HEK293 (cell line): Measurements from ENCODE around the gene TRA2A.

ENCODE experiments used
- GLI4 ChIP-seq: fragments of 450-650 bp; formaldehyde crosslinking; IDR thresholded peaks from 2 replicates; pipeline ENCODE4 v1.5.1; 2016; ENCODE audit warnings: missing biosample characterization, missing genetic modification characterization
- KLF17 ChIP-seq: fragments of 450-650 bp; formaldehyde crosslinking; IDR thresholded peaks from 2 replicates; pipeline ENCODE4 v1.5.1; 2016; ENCODE audit warnings: missing biosample characterization, missing genetic modification characterization
- OVOL3 ChIP-seq: fragments of 450-650 bp; formaldehyde crosslinking; IDR thresholded peaks from 2 replicates; pipeline ENCODE4 v1.5.1; 2016; ENCODE audit warnings: missing biosample characterization, missing genetic modification characterization
- PRDM10 ChIP-seq: fragments of 450-650 bp; formaldehyde crosslinking; IDR thresholded peaks from 2 replicates; pipeline ENCODE4 v1.5.1; 2016; ENCODE audit warnings: missing biosample characterization, missing genetic modification characterization
- SP3 ChIP-seq: fragments of 450-650 bp; formaldehyde crosslinking; IDR thresholded peaks from 2 replicates; pipeline ENCODE4 v1.5.1; 2016; ENCODE audit warnings: missing biosample characterization, missing genetic modification characterization
- TCF7L2 ChIP-seq: IDR thresholded peaks from 2 replicates; pipeline ENCODE4 v1.6.1; 2011; ENCODE audit warnings: low read depth, mild to moderate bottlenecking, inconsistent platforms, low read length, moderate library complexity, borderline replicate concordance
- ZBTB44 ChIP-seq: fragments of 450-650 bp; IDR thresholded peaks from 2 replicates; pipeline ENCODE4 v1.5.1; 2018; ENCODE audit warnings: missing biosample characterization, mild to moderate bottlenecking, missing genetic modification characterization
- ZNF174 ChIP-seq: fragments of 450-650 bp; formaldehyde crosslinking; IDR thresholded peaks from 2 replicates; pipeline ENCODE4 v1.5.0; 2017; ENCODE audit warnings: missing biosample characterization, mild to moderate bottlenecking, missing genetic modification characterization
- ZNF184 ChIP-seq: fragments of 450-650 bp; IDR thresholded peaks from 2 replicates; pipeline ENCODE4 v1.5.1; 2018; ENCODE audit warnings: missing biosample characterization, mild to moderate bottlenecking, missing genetic modification characterization
- ZNF221 ChIP-seq: fragments of 450-650 bp; formaldehyde crosslinking; IDR thresholded peaks from 2 replicates; pipeline ENCODE4 v1.5.1; 2017; ENCODE audit warnings: missing biosample characterization, missing genetic modification characterization, borderline replicate concordance
- ZNF266 ChIP-seq: fragments of 450-650 bp; formaldehyde crosslinking; IDR thresholded peaks from 2 replicates; pipeline ENCODE4 v1.5.1; 2016; ENCODE audit warnings: missing biosample characterization, missing genetic modification characterization, low read depth
- ZNF280D ChIP-seq: fragments of 450-650 bp; formaldehyde crosslinking; IDR thresholded peaks from 2 replicates; pipeline ENCODE4 v1.5.1; 2016; ENCODE audit warnings: missing biosample characterization, missing genetic modification characterization
- ZNF335 ChIP-seq: fragments of 450-650 bp; formaldehyde crosslinking; conservative IDR thresholded peaks from 2 replicates; pipeline ENCODE4 v1.5.1; 2016; ENCODE audit warnings: missing biosample characterization, missing genetic modification characterization
- ZNF341 ChIP-seq: fragments of 450-650 bp; formaldehyde crosslinking; IDR thresholded peaks from 2 replicates; pipeline ENCODE4; 2016; ENCODE audit warnings: low read depth, missing biosample characterization, missing genetic modification characterization
- ZNF366 ChIP-seq: fragments of 450-650 bp; formaldehyde crosslinking; conservative IDR thresholded peaks from 2 replicates; pipeline ENCODE4 v1.5.1; 2016; ENCODE audit warnings: missing biosample characterization, missing genetic modification characterization
- ZNF433 ChIP-seq: fragments of 450-650 bp; formaldehyde crosslinking; IDR thresholded peaks from 2 replicates; pipeline ENCODE4 v1.5.1; 2016; ENCODE audit warnings: missing biosample characterization, missing genetic modification characterization, low read depth
- ZNF518A ChIP-seq: fragments of 450-650 bp; formaldehyde crosslinking; conservative IDR thresholded peaks from 2 replicates; pipeline ENCODE4 v1.5.1; 2016; ENCODE audit warnings: low read depth, missing biosample characterization, missing genetic modification characterization
- ZNF549 ChIP-seq: fragments of 450-650 bp; IDR thresholded peaks from 2 replicates; pipeline ENCODE4 v1.5.1; 2018; ENCODE audit warnings: missing biosample characterization, missing genetic modification characterization, mild to moderate bottlenecking, inconsistent platforms, moderate library complexity
- ZNF555 ChIP-seq: fragments of 450-650 bp; formaldehyde crosslinking; conservative IDR thresholded peaks from 2 replicates; pipeline ENCODE4 v1.5.1; 2017; ENCODE audit warnings: missing biosample characterization, mild to moderate bottlenecking, missing genetic modification characterization, inconsistent platforms
- ZNF600 ChIP-seq: fragments of 450-650 bp; formaldehyde crosslinking; IDR thresholded peaks from 2 replicates; pipeline ENCODE4 v1.5.1; 2016; ENCODE audit warnings: missing biosample characterization, missing genetic modification characterization
- ZNF654 ChIP-seq: fragments of 450-650 bp; formaldehyde crosslinking; IDR thresholded peaks from 2 replicates; pipeline ENCODE4 v1.5.1; 2016; ENCODE audit warnings: low read depth, missing biosample characterization, missing genetic modification characterization
- ZNF776 ChIP-seq: fragments of 450-650 bp; formaldehyde crosslinking; IDR thresholded peaks from 2 replicates; pipeline ENCODE4 v1.5.0; 2017; ENCODE audit warnings: missing biosample characterization, missing genetic modification characterization, borderline replicate concordance
- ZNF791 ChIP-seq: fragments of 450-650 bp; formaldehyde crosslinking; IDR thresholded peaks from 2 replicates; pipeline ENCODE4 v1.5.1; 2016; ENCODE audit warnings: missing biosample characterization, missing genetic modification characterization
- ZNF830 ChIP-seq: fragments of 450-650 bp; IDR thresholded peaks from 2 replicates; pipeline ENCODE4 v1.5.0; 2018; ENCODE audit warnings: missing biosample characterization, missing genetic modification characterization, low read depth, mild to moderate bottlenecking, moderate library complexity
- ZSCAN16 ChIP-seq: fragments of 450-650 bp; formaldehyde crosslinking; IDR thresholded peaks from 2 replicates; pipeline ENCODE4 v1.5.1; 2016; ENCODE audit warnings: missing biosample characterization, missing genetic modification characterization

Gene TRA2A

GRCh38 chr7:23474094-23474828 lies 57.5 kb downstream of the TRA2A start (continued):
- TF ChIP-seq ZNF600 (peak; percentile 91), ZNF518A (no peak), ZNF366 (peak; percentile 96), ZNF174 (tag by site-specific recombination) (no peak), ZNF341 (tag by site-specific recombination) (peak; percentile 35; the same call in 1 of the 2 replicates), ZNF266 (tag by site-specific recombination) (no peak), ZSCAN16 (no peak), ZNF830 (tag by site-specific recombination) (no peak), SP3 (tag by site-specific recombination) (peak; percentile 80), ZNF221 (tag by site-specific recombination) (no peak), PRDM10 (tag by site-specific recombination) (peak; percentile 91), OVOL3 (tag by site-specific recombination) (peak; percentile 45; the same call in 1 of the 2 replicates), ZNF184 (tag by site-specific recombination) (no peak), ZNF776 (no peak), GLI4 (tag by site-specific recombination) (no peak), ZNF791 (tag by site-specific recombination) (no peak), ZNF335 (tag by site-specific recombination) (peak; percentile 76), ZNF549 (tag by site-specific recombination) (no peak), KLF17 (peak; percentile 43; the same call in 1 of the 2 replicates), ZNF555 (tag by site-specific recombination) (no peak), ZNF654 (tag by site-specific recombination) (no peak), TCF7L2 (no peak), ZBTB44 (no peak; the same call in 1 of the 2 replicates), ZNF280D (tag by site-specific recombination) (no peak), ZNF433 (tag by site-specific recombination) (no peak)
